CD4-positive, alpha-beta T cell treated with Interleukin-15 for 4 hours (primary cell): Measurements from ENCODE around the gene DNAJB12.
"Not testable (repeated sequence)": the region's sequence is repeated elsewhere in the genome, so short reads cannot be mapped to it uniquely, and the experiment has no call there.

Experiments used
- DNase-seq: peaks from one replicate; pipeline ENCODE4 v3.0.0-alpha.2; 2020; ENCODE audit warnings: low spot score

Gene DNAJB12

GRCh38 chr10:72330069-72330426, 24.7 kb downstream of the DNAJB12 start:
- DNase-seq: no peak

GRCh38 chr10:72329290-72330068, 25.2 kb downstream of the DNAJB12 start:
- no peak for DNase-seq

GRCh38 chr10:72328829-72329204, 25.9 kb downstream of the DNAJB12 start:
- no peak for DNase-seq

GRCh38 chr10:72328045-72328828, 26.5 kb downstream of the DNAJB12 start:
- peak; percentile 22 for DNase-seq

GRCh38 chr10:72326665-72327603, 27.8 kb downstream of the DNAJB12 start:
- peak; percentile 70 for DNase-seq

GRCh38 chr10:72325243-72326175, 29.2 kb downstream of the DNAJB12 start:
- DNase-seq: not testable (repeated sequence)

- DNase-seq: no peak
Observed at GRCh38 chr10:72323771-72324191, 30.9 kb downstream of the DNAJB12 start.

GRCh38 chr10:72323108-72323749, 31.5 kb downstream of the DNAJB12 start:
- no peak for DNase-seq

- DNase-seq: peak; percentile 69
Observed at GRCh38 chr10:72322280-72323058, 32.2 kb downstream of the DNAJB12 start.

GRCh38 chr10:72322030-72322279, 32.8 kb downstream of the DNAJB12 start:
- DNase-seq: no peak

- DNase-seq: no peak
Observed at GRCh38 chr10:72321248-72322029, 33.3 kb downstream of the DNAJB12 start.

- peak; percentile 71 for DNase-seq
Observed at GRCh38 chr10:72320676-72321247, 34.0 kb downstream of the DNAJB12 start.

- DNase-seq: peak; percentile 81
Observed at GRCh38 chr10:72319416-72320254, 35.1 kb downstream of the DNAJB12 start.

GRCh38 chr10:72318418-72319262, 36.1 kb downstream of the DNAJB12 start:
- DNase-seq: no peak

GRCh38 chr10:72316748-72317435, 37.8 kb downstream of the DNAJB12 start:
- peak; percentile 52 for DNase-seq

GRCh38 chr10:72316386-72316700, 38.4 kb downstream of the DNAJB12 start:
- DNase-seq: no peak
